GM18498 (cell line): Measurements from ENCODE around the gene CUL2.
"Not testable (repeated sequence)": the region's sequence is repeated elsewhere in the genome, so short reads cannot be mapped to it uniquely, and the experiment has no call there.

Source experiments
- ATAC-seq: cut with Tn5 transposase; IDR thresholded peaks from one replicate; pipeline ENCODE4 v1.9.1; 2021; ENCODE audit warnings: mild to moderate bottlenecking, moderate library complexity; ENCODE audit not compliant: unreplicated experiment

The CUL2 gene

GRCh38 chr10:35020481-35020880 lies 69.7 kb downstream of the CUL2 start:
- no peak for ATAC-seq

- no peak for ATAC-seq
Observed at GRCh38 chr10:35019041-35020024, 70.8 kb downstream of the CUL2 start.

- no peak for ATAC-seq
Observed at GRCh38 chr10:35017608-35018007, 72.5 kb downstream of the CUL2 start.

- ATAC-seq = no peak
Observed at GRCh38 chr10:35015843-35016408, 74.2 kb downstream of the CUL2 start.

GRCh38 chr10:35012781-35013180 lies 77.4 kb downstream of the CUL2 start:
- ATAC-seq = no peak

- no peak for ATAC-seq
Observed at GRCh38 chr10:35011771-35012191, 78.4 kb downstream of the CUL2 start.

DNA sequence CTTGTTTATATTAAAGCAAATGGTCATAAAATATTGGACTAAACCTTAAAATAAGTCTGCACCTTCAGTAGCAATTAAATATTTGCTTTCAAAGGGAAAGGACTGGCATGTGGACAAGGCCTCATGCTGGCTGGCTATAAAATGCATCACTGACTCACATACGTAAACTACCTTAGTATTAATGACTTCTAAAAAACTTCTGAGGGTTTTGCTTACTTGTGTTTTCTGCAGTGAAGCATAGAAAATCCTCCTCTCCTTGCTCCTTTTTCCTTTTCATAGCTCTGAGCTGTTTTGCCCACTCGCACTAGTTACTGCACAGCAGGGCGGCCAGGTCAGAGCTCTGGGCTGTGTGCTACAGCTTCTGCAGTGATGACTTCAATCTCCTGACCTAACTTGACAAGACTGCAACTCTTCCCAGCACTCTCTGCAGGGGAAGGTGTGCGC lies 82.3 kb downstream of the CUL2 start:
- no peak for ATAC-seq

- ATAC-seq = no peak
Observed at GRCh38 chr10:35006836-35007235, 83.3 kb downstream of the CUL2 start.

- ATAC-seq = no peak
Observed at GRCh38 chr10:35005868-35006267, 84.3 kb downstream of the CUL2 start.

DNA sequence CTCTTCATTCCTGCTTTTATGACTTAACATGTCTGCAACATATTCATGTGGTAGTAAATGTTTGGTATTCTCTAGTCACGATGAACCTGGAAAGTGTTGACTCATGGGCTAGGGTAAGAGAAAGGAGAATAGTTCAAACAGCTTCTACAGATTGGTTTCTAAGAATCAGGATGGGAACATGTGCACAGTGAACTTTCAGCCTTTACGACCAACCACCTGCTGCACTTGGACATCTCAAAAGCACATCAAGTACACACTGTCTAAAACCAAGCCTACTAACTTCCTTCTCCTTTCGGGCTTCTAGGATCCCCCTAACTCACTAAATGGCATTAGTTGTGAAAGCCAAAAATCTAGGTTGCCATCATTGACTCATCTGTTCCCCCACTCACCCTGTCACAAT lies 85.5 kb downstream of the CUL2 start:
- ATAC-seq = no peak

DNA sequence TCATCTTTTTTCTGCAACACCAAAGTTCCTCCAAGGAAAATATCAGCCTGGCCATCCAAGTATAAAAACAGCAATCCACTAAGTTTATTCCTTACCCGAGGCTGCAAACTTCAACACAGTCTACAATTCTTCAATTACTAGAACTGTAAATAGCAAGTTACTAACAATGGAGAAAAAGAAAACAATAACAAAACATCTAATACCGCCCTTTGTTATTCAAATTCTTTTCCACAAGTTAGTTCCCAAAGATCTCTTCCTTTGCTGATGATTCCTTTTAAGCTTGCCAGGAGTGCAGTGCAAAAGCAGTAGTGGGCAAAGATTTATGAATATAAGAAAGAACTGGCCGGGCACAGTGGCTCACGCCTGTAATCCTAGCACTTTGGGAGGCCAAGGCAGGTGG lies 86.2 kb downstream of the CUL2 start:
- no peak for ATAC-seq

GRCh38 chr10:35000936-35001335 lies 89.2 kb downstream of the CUL2 start:
- no peak for ATAC-seq

DNA sequence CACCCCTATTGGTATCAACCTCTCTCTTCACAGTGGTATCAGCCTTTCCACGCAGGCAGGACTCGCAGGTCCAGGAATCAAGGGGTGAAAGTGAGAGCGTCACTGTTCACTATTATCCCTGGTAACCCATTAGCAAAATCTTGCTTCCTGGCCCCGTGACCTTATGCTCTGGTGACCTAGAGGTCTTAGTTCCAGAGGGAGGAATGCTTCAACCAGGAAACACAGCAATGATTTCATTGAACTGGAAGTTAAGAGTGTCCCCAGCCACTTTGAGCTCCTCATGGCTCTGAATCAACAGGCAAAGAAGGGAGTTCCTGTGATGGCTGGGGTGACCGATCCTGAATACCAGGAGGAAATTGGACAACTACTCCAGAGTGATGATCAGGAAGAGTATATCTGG lies 90.6 kb downstream of the CUL2 start:
- ATAC-seq = no peak

- no peak for ATAC-seq
Observed at GRCh38 chr10:34998940-34999339, 91.2 kb downstream of the CUL2 start.

GRCh38 chr10:34996843-34997242 lies 93.3 kb downstream of the CUL2 start:
- no peak for ATAC-seq

- ATAC-seq = no peak
Observed at GRCh38 chr10:34995925-34996324, 94.2 kb downstream of the CUL2 start.

GRCh38 chr10:34994565-34995142 lies 95.5 kb downstream of the CUL2 start:
- ATAC-seq = peak; percentile 87

GRCh38 chr10:34993782-34994181 lies 96.4 kb downstream of the CUL2 start:
- no peak for ATAC-seq

- not testable (repeated sequence) for ATAC-seq
Observed at GRCh38 chr10:34991117-34991516, 99.0 kb downstream of the CUL2 start.

DNA sequence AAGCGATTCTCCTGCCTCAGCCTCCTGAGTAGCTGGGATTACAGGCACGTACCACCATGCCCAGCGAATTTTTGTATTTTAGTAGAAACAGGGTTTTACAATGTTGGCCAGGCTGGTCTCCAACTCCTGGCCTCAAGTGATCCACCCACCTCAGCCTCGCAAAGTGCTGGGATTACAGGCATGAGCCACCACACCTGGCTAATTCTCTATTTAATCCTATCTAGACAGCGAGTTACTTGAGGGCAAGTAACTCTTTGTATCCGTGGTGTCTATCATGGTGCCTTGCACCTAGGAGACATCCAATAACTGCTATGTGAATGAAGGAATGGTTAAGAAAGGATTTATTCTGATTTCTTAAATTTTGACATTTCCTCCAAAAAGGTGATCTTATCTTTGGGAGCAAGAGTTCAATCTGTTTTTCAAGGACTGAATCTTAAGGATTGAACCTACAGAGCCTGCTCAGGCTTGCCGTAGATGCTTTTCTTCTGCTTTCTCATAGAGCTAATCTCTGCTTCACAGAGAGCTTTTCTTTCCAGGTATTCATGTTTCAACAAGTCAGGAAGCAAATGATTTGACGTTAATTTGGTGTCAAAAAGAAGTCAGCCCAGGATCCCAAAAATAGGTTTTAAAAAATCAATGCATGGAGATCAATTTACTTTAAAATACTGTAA lies 101.6 kb downstream of the CUL2 start:
- no peak for ATAC-seq

- no peak for ATAC-seq
Observed at GRCh38 chr10:34985823-34986222, 104.3 kb downstream of the CUL2 start.
